Common myeloid progenitor, CD34-positive (primary cell): ENCODE results near the gene SRM.
"Not testable (repeated sequence)": the region's sequence is repeated elsewhere in the genome, so short reads cannot be mapped to it uniquely, and the experiment has no call there.

ENCODE experiments used
- CTCF ChIA-PET: fragments of 350-600 bp; sonication (Branson Sonifier 250); formaldehyde crosslinking; loops from one replicate; lab custom pipeline; 2021; ENCODE audit warnings: antibody characterized with exemption; lab: Charles Lee
- POLR2A ChIA-PET: fragments of 350-600 bp; sonication (Branson Sonifier 250); formaldehyde crosslinking; loops from one replicate; lab custom pipeline; 2021; ENCODE audit warnings: antibody characterized with exemption; lab: Charles Lee
- DNase-seq, 3 donors: peaks; one replicate each; pipeline versions ENCODE4 v3.0.0 to v3.0.0-alpha.2; 2013
- H3K27ac ChIP-seq, 2 experiments: 1 replicate in 1 of 2; 2 replicates in 1 of 2; pipeline ENCODE4 v1.7.0; 2013; ENCODE audit warnings: inconsistent platforms in 2 of 2, low read length in 2 of 2, mild to moderate bottlenecking in 2 of 2, low read depth in 1 of 2, moderate library complexity in 1 of 2; ENCODE audit not compliant: severe bottlenecking in 2 of 2, insufficient read depth in 1 of 2, poor library complexity in 1 of 2
- H3K27me3 ChIP-seq, 5 experiments: replicated peaks in 2 of 5; 1 replicate in 3 of 5; 2 replicates in 2 of 5; pipeline versions ENCODE4 v1.6.1 to v1.7.0; 2013; ENCODE audit warnings: low read length in 4 of 5, mild to moderate bottlenecking in 2 of 5, moderate library complexity in 2 of 5, inconsistent platforms in 1 of 5; ENCODE audit not compliant: insufficient read depth in 5 of 5, control insufficient read depth in 4 of 5
- H3K36me3 ChIP-seq, 4 experiments: 1 replicate in 2 of 4; 2 replicates in 2 of 4; pipeline versions ENCODE4 v1.6.1 to v1.7.0; 2013; ENCODE audit warnings: low read length in 3 of 4, control low read depth in 1 of 4, mild to moderate bottlenecking in 1 of 4; ENCODE audit not compliant: control insufficient read depth in 4 of 4, insufficient read depth in 4 of 4
- H3K4me1 ChIP-seq, 4 experiments: 1 replicate in 3 of 4; 2 replicates in 1 of 4; pipeline versions ENCODE4 v1.6.1 to v1.7.1; 2013; ENCODE audit warnings: low read length in 3 of 4, mild to moderate bottlenecking in 3 of 4, control low read depth in 1 of 4, inconsistent platforms in 1 of 4, moderate library complexity in 1 of 4; ENCODE audit not compliant: control insufficient read depth in 4 of 4, insufficient read depth in 4 of 4; ENCODE audit errors: control extremely low read depth in 1 of 4
- H3K4me3 ChIP-seq, 7 experiments: 1 replicate in 4 of 7; 2 replicates in 3 of 7; pipeline versions ENCODE4 v1.5.1 to v1.7.0; 2013; ENCODE audit warnings: mild to moderate bottlenecking in 7 of 7, low read length in 6 of 7, moderate library complexity in 6 of 7, inconsistent platforms in 2 of 7, low read depth in 2 of 7, control low read depth in 1 of 7; ENCODE audit not compliant: insufficient read depth in 4 of 7, control insufficient read depth in 1 of 7; ENCODE audit errors: extremely low read depth in 1 of 7
- H3K9me3 ChIP-seq, 5 experiments: 1 replicate in 4 of 5; 2 replicates in 1 of 5; pipeline versions ENCODE4 v1.6.1 to v1.7.1; 2013; ENCODE audit warnings: low read length in 4 of 5, mild to moderate bottlenecking in 2 of 5, inconsistent platforms in 1 of 5, low read depth in 1 of 5, moderate library complexity in 1 of 5; ENCODE audit not compliant: control insufficient read depth in 4 of 5, insufficient read depth in 2 of 5; ENCODE audit errors: control extremely low read depth in 1 of 5
- WGBS: methylation state at CpG from one replicate; pipeline ENCODE4 v1.1.5; 2013; ENCODE audit not compliant: insufficient coverage; 5-methylcytosine and 5-hydroxymethylcytosine counted together

The SRM gene

GRCh38 chr1:11073398-11073797 lies 13.6 kb upstream of the SRM start:
- Histone ChIP-seq H3K4me1 (peaks cover 0 to 12% (median 3%) of the 10 kb centered on the region in 4 experiments), H3K36me3 (peaks cover 20 to 89% (median 71%) of the 10 kb centered on the region in 4 experiments)
- H3K9me3 ChIP-seq, CTCF ChIA-PET, POLR2A ChIA-PET, DNase-seq, H3K4me3 ChIP-seq, H3K27ac ChIP-seq, H3K27me3 ChIP-seq: not testable (repeated sequence)
- 100% methylated on average over 2 of the region's 7 CpGs for WGBS

- 83% methylated on average over 11 of the region's 13 CpGs for WGBS
- ChIA-PET CTCF (no interaction called here), POLR2A (no interaction called here)
- no peaks in the 10 kb centered on the region for H3K27me3 ChIP-seq
- DNase-seq, result no peak
- H3K4me1 ChIP-seq, result peaks cover 0 to 12% (median 3%) of the 10 kb centered on the region in 4 experiments
- H3K4me3 ChIP-seq, result no peak overlapping the region
- peaks cover 20 to 91% (median 71%) of the 10 kb centered on the region in 4 experiments for H3K36me3 ChIP-seq
- H3K9me3 ChIP-seq, result no peaks in the 10 kb centered on the region
- peak overlapping the region in 1 of 2 experiments; percentile 15 for H3K27ac ChIP-seq
These were observed 12.5 kb upstream of the SRM start for GRCh38 chr1:11072216-11072917.

- ChIA-PET POLR2A (no interaction called here), CTCF (interaction anchor here (2.8 kb wide), 1 partner anchor 34 kb away, joined by 9 read pairs; no protein-coding TSS in a partner anchor)
- WGBS, result 92% methylated on average over 12 of the region's 15 CpGs
- Histone ChIP-seq H3K4me1 (peaks cover 0 to 12% (median 3%) of the 10 kb centered on the region in 4 experiments), H3K27me3 (no peaks in the 10 kb centered on the region), H3K4me3 (no peak overlapping the region), H3K27ac (peak overlapping the region in 1 of 2 experiments; percentile 15), H3K9me3 (no peaks in the 10 kb centered on the region), H3K36me3 (peaks cover 20 to 87% (median 67%) of the 10 kb centered on the region in 4 experiments)
- DNase-seq, result no peak
These were observed 11.8 kb upstream of the SRM start for GRCh38 chr1:11071463-11072215.

DNA sequence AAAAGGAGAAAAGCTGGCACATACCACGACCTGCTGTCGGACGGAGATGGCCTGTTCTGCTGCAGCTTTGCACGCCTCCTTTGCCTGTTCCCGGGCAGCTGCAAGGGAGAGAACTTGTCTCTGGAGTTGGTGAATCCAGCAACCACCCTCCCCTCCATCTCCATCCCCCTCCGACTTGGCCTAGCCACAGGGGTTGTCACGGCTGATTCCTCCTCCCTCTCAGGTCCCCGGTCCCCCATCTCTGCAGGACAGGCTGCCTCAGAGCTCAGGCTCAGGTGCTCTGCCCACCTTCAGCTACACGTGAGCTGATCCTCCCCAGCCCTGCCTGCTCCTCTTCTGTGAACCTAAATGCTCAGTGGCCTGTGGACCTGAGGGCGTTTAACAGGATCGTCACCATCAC lies 11.1 kb upstream of the SRM start:
- no peak for DNase-seq
- no peak overlapping the region for H3K4me3 ChIP-seq
- H3K27me3 ChIP-seq, result no peaks in the 10 kb centered on the region
- POLR2A ChIA-PET, result interaction anchor here (0.6 kb wide), 1 partner anchor 11 kb away, joined by 3 read pairs; the partner anchor contains the start of gene SRM
- H3K9me3 ChIP-seq, result no peaks in the 10 kb centered on the region
- H3K27ac ChIP-seq, result no peak overlapping the region
- CTCF ChIA-PET, result interaction anchor here (2.8 kb wide), 1 partner anchor 33 kb away, joined by 9 read pairs; no protein-coding TSS in a partner anchor
- peaks cover 0 to 12% (median 3%) of the 10 kb centered on the region in 4 experiments for H3K4me1 ChIP-seq
- H3K36me3 ChIP-seq, result peaks cover 19 to 87% (median 65%) of the 10 kb centered on the region in 4 experiments
- 94% methylated on average over 11 of the region's 11 CpGs for WGBS

DNA sequence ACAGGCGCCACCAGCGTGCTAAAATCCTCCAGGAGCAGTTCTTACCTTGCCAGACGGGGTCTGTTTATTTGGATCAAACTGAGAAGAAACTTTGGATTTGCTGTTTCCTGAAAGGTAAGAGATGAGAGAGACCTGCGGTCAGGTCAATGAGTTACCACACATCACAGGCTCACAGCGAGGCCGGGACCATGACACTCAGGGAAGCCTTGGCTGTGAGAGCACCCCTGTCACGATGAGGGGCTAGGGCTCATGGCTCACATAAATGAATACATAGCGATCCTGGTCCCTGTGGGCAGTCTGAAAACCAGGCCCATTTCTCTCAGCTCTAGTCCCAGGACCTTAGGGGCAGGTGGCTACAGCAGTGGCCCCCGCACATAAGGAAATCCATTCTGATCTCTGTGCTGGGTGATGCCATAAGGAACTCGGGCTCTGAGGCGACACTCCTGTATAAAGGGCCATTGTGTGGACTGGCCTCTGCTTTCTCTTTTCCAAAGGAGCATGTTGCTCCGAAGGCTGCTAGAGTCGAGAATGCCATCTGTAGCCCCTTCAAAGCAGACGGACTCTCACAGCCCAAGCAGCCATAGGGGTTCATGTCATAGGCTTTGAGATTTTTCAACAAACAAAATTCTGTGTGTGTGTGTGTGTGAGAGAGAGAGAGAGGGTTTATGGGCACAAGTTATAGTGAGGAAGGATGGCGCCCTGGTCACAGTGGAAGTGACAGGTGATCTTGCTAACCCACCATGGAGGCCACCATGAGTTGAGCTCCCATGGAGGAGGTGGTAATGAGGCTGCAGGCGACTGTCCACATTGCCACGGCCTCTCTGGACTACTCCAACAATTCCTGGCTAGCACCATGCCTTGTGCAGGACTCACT lies 9.0 kb upstream of the SRM start:
- ChIA-PET POLR2A (no interaction called here), CTCF (interaction anchor here (2.8 kb wide), 1 partner anchor 31 kb away, joined by 9 read pairs; no protein-coding TSS in a partner anchor)
- peaks cover 19 to 85% (median 61%) of the 10 kb centered on the region in 4 experiments for H3K36me3 ChIP-seq
- 97% methylated on average over 15 of the region's 17 CpGs for WGBS
- H3K27me3 ChIP-seq, result no peaks in the 10 kb centered on the region
- no peak for DNase-seq
- H3K4me3 ChIP-seq, result no peak overlapping the region
- H3K4me1 ChIP-seq, result peaks cover 0 to 12% (median 3%) of the 10 kb centered on the region in 4 experiments
- H3K27ac ChIP-seq, result peak overlapping the region in 1 of 2 experiments; percentile 8
- H3K9me3 ChIP-seq, result peaks cover 0 to 4% (median 0%) of the 10 kb centered on the region in 5 experiments

DNA sequence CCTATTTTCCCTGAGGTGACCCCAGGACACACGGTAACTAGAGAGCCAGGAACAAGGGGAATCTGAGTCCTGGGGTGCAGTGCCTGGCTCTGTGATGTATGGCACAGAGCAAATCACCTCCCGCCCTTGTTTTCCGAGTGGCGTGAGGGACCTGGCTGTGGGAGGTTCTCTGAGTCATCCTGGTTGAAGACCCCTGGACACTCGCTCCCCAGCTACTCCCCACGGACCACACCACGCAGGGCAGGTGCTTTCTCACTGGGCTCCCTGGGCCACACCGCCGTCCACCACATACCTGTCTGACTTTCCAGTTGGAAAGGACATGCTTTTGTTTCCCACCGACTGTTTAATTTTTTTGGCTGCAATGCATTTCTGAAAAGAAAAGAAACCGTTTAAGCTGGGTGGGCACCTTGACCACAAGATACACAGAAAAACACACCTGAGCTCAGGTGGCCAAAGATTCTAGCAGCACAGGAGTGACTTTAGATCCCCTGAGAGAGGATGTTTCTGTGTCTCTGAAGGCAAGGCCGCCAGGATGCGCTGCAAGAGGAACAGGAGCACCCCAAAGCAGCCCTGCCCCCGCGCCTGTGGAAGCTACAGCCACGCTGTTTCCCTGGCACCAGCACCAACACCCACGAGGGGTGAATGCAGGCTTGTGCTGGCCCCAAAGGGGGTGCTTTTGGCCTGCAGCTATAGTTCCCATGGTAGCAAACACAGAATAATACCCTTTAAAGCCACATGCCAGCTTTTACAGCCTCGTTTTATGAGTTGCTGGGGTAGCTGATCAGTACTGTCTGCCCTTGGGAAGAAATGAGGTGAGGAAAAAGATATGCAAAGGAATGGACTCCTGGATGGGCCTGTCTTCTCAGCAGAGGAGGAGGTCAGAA lies 8.1 kb upstream of the SRM start:
- H3K27ac ChIP-seq, result no peak overlapping the region
- ChIA-PET CTCF (no interaction called here), POLR2A (no interaction called here)
- H3K4me3 ChIP-seq, result no peak overlapping the region
- 96% methylated on average over 18 of the region's 18 CpGs for WGBS
- no peaks in the 10 kb centered on the region for H3K27me3 ChIP-seq
- H3K4me1 ChIP-seq, result peaks cover 0 to 17% (median 3%) of the 10 kb centered on the region in 4 experiments
- H3K9me3 ChIP-seq, result peaks cover 0 to 4% (median 0%) of the 10 kb centered on the region in 5 experiments
- H3K36me3 ChIP-seq, result peaks cover 19 to 86% (median 57%) of the 10 kb centered on the region in 4 experiments
- DNase-seq, result peak in 1 of 3 donors; percentile 14
